Natural killer cell (primary cell): ENCODE measurements around the gene ARPP21. TPM values are rescaled to one million over a fixed set of nuclear protein-coding genes. Genes with fewer than 3 reads are reported as not detected.

ENCODE experiments used
- ATAC-seq, 3 donors: fragments of 150-1000 bp in 2 of 3; fragments of 200-7000 bp in 1 of 3; cut with Tn5 transposase; 1 replicate in 1 of 3; 2 replicates in 2 of 3; pipeline ENCODE4 v1.10.0; 2021; ENCODE audit warnings: mild to moderate bottlenecking in 2 of 3, moderate library complexity in 2 of 3
- DNase-seq, 2 donors: peaks; one replicate each; pipeline versions ENCODE4 v3.0.0 to v3.0.0-alpha.2; 2013 to 2021; ENCODE audit warnings: mixed read lengths in 1 of 2
- H3K27ac ChIP-seq: one replicate; pipeline ENCODE4 v1.5.1; 2013; ENCODE audit warnings: mild to moderate bottlenecking, low read length
- H3K27me3 ChIP-seq: one replicate; pipeline ENCODE4 v1.6.1; 2013; ENCODE audit warnings: low read length; ENCODE audit not compliant: control insufficient read depth, insufficient read depth
- H3K36me3 ChIP-seq: one replicate; pipeline ENCODE4 v1.6.1; 2013; ENCODE audit warnings: low read length; ENCODE audit not compliant: control insufficient read depth, insufficient read depth
- H3K4me1 ChIP-seq: one replicate; pipeline ENCODE4 v1.6.1; 2013; ENCODE audit warnings: low read length; ENCODE audit not compliant: control insufficient read depth, insufficient read depth
- H3K4me3 ChIP-seq: one replicate; pipeline ENCODE4 v1.5.1; 2013; ENCODE audit warnings: low read length
- H3K9me3 ChIP-seq: one replicate; pipeline ENCODE4 v1.6.1; 2013; ENCODE audit warnings: low read length; ENCODE audit not compliant: control insufficient read depth, insufficient read depth
- H3K27ac Mint-ChIP-seq, 2 donors: one replicate each; pipeline ENCODE4 v1.8.0; 2022; ENCODE audit warnings: mild to moderate bottlenecking in 2 of 2, mixed read lengths in 2 of 2, moderate library complexity in 1 of 2
- H3K27me3 Mint-ChIP-seq, 2 donors: one replicate each; pipeline ENCODE4 v1.8.0; 2022; ENCODE audit warnings: low read depth in 2 of 2, mixed read lengths in 2 of 2
- H3K36me3 Mint-ChIP-seq: one replicate; pipeline ENCODE4 v1.8.0; 2022; ENCODE audit warnings: mixed read lengths
- H3K4me1 Mint-ChIP-seq, 2 donors: one replicate each; pipeline ENCODE4 v1.8.0; 2022; ENCODE audit warnings: mixed read lengths in 2 of 2
- H3K4me3 Mint-ChIP-seq: one replicate; pipeline ENCODE4 v1.8.0; 2022; ENCODE audit warnings: mild to moderate bottlenecking, moderate library complexity, mixed read lengths
- H3K9me3 Mint-ChIP-seq, 2 donors: one replicate each; pipeline ENCODE4 v1.8.0; 2022; ENCODE audit warnings: mixed read lengths in 2 of 2
- CTCF ChIP-seq: fragments of 200-600 bp; IDR thresholded peaks from one replicate; pipeline ENCODE4 v1.8.0; 2022; ENCODE audit warnings: antibody characterized with exemption
- WGBS: methylation state at CpG from one replicate; pipeline ENCODE4 v1.1.7; 2013; ENCODE audit warnings: missing lambda C conversion rate; ENCODE audit not compliant: insufficient coverage; 5-methylcytosine and 5-hydroxymethylcytosine counted together
- intact Hi-C: fragments of 100-400 bp; cut with micrococcal nuclease; formaldehyde crosslinking; loops from one replicate; pipeline ENCODE4 v1.14.2; 2022
- total RNA-seq, 4 donors: library from RNA; stranded (reverse); fragments of 120-200 nt in 1 of 4; gene quantifications; one replicate each; pipeline versions ENCODE4 v1.2.3 to v1.2.4, GENCODE V29; 2013 to 2022

The ARPP21 gene
- total RNA-seq, 3 donors from 2014 or later (not counting 1 experiment from before 2014, with no cell fraction given): not detected

- H3K27me3 Mint-ChIP-seq: peaks cover 22 to 36% of the 10 kb centered on the region in 2 donors
- peaks cover 7% of the 10 kb centered on the region for H3K27me3 ChIP-seq
Measured at GRCh38 chr3:35640190-35641165, 1.2 kb downstream of the ARPP21 start.

GRCh38 chr3:35641331-35641730 is 2.0 kb downstream of the ARPP21 start:
- peaks cover 0 to 4% of the 10 kb centered on the region in 2 donors for H3K9me3 Mint-ChIP-seq

More at GRCh38 chr3:35640190-35641165, 1.2 kb downstream of the ARPP21 start:
- Mint-ChIP-seq H3K4me1 (no peaks in the 10 kb centered on the region), H3K36me3 (peaks cover 7% of the 10 kb centered on the region), H3K27ac (no peak overlapping the region), H3K9me3 (peaks cover 0 to 2% of the 10 kb centered on the region in 2 donors), H3K4me3 (no peak overlapping the region)
- no peak for TF ChIP-seq CTCF
- Histone ChIP-seq H3K27ac (no peak overlapping the region), H3K36me3 (no peaks in the 10 kb centered on the region), H3K4me1 (no peaks in the 10 kb centered on the region), H3K9me3 (peaks cover 6% of the 10 kb centered on the region), H3K4me3 (no peak overlapping the region)
- WGBS: 58% methylated on average over 10 of the region's 10 CpGs
- DNase-seq: no peak
- intact Hi-C loops: no loop called here
- ATAC-seq: no peak

GRCh38 chr3:35641920-35642527 is 2.7 kb downstream of the ARPP21 start:
- no peak overlapping the region for H3K4me3 Mint-ChIP-seq
- no peak for ATAC-seq
- no peak for DNase-seq
- WGBS: 75% methylated on average over 2 of the region's 4 CpGs
- peaks cover 7% of the 10 kb centered on the region for H3K36me3 Mint-ChIP-seq
- no peaks in the 10 kb centered on the region for H3K4me1 Mint-ChIP-seq
- no peak overlapping the region for H3K27ac Mint-ChIP-seq
- no peak overlapping the region for H3K4me3 ChIP-seq
- peaks cover 7% of the 10 kb centered on the region for H3K27me3 ChIP-seq
- H3K9me3 Mint-ChIP-seq: peaks cover 0 to 4% of the 10 kb centered on the region in 2 donors
- H3K4me1 ChIP-seq: no peaks in the 10 kb centered on the region
- no peak for TF ChIP-seq CTCF
- intact Hi-C loops: no loop called here
- peaks cover 22 to 36% of the 10 kb centered on the region in 2 donors for H3K27me3 Mint-ChIP-seq
- no peak overlapping the region for H3K27ac ChIP-seq
- H3K36me3 ChIP-seq: no peaks in the 10 kb centered on the region
- H3K9me3 ChIP-seq: peaks cover 6% of the 10 kb centered on the region

More at GRCh38 chr3:35641331-35641730, 2.0 kb downstream of the ARPP21 start:
- H3K27ac ChIP-seq: no peak overlapping the region
- no peak for DNase-seq
- intact Hi-C loops: no loop called here
- peaks cover 7% of the 10 kb centered on the region for H3K36me3 Mint-ChIP-seq
- WGBS: 40% methylated on average over 1 of the region's 1 CpG
- no peaks in the 10 kb centered on the region for H3K4me1 Mint-ChIP-seq
- ATAC-seq: no peak
- peaks cover 6% of the 10 kb centered on the region for H3K9me3 ChIP-seq
- no peak overlapping the region for H3K4me3 ChIP-seq
- H3K27me3 ChIP-seq: peaks cover 7% of the 10 kb centered on the region
- H3K36me3 ChIP-seq: no peaks in the 10 kb centered on the region
- H3K27me3 Mint-ChIP-seq: peaks cover 22 to 36% of the 10 kb centered on the region in 2 donors
- TF ChIP-seq CTCF: no peak
- H3K4me1 ChIP-seq: no peaks in the 10 kb centered on the region
- no peak overlapping the region for H3K4me3 Mint-ChIP-seq
- no peak overlapping the region for H3K27ac Mint-ChIP-seq
